ES-I3 (cell line): ENCODE results near the gene PAM.
"Not testable (repeated sequence)": the region's sequence is repeated elsewhere in the genome, so short reads cannot be mapped to it uniquely, and the experiment has no call there.

Source experiments
- H3K36me3 ChIP-seq: 2 replicates; pipeline ENCODE4 v1.6.1; 2013; ENCODE audit warnings: mild to moderate bottlenecking, low read length, control low read depth, moderate library complexity; ENCODE audit not compliant: insufficient read depth
- H3K4me1 ChIP-seq: 2 replicates; pipeline ENCODE4 v1.6.1; 2013; ENCODE audit warnings: mild to moderate bottlenecking, control low read depth, low read length; ENCODE audit not compliant: insufficient read depth
- H3K9ac ChIP-seq: 2 replicates; pipeline ENCODE4 v1.6.1; 2013; ENCODE audit warnings: low read depth, mild to moderate bottlenecking, low read length, moderate library complexity
- H3K9me3 ChIP-seq: 2 replicates; pipeline ENCODE4 v1.6.1; 2013; ENCODE audit warnings: mild to moderate bottlenecking, low read length, moderate library complexity; ENCODE audit not compliant: control insufficient read depth, insufficient read depth

Gene PAM

GRCh38 chr5:102974177-102974576, 219.1 kb downstream of the PAM start:
- no peaks in the 10 kb centered on the region for H3K36me3 ChIP-seq
- H3K9ac ChIP-seq, result no peak overlapping the region
- no peaks in the 10 kb centered on the region for H3K4me1 ChIP-seq
- H3K9me3 ChIP-seq, result no peaks in the 10 kb centered on the region

GRCh38 chr5:102975045-102975444, 219.9 kb downstream of the PAM start:
- no peaks in the 10 kb centered on the region for H3K9me3 ChIP-seq
- H3K9ac ChIP-seq, result no peak overlapping the region
- H3K4me1 ChIP-seq, result no peaks in the 10 kb centered on the region
- H3K36me3 ChIP-seq, result no peaks in the 10 kb centered on the region

DNA sequence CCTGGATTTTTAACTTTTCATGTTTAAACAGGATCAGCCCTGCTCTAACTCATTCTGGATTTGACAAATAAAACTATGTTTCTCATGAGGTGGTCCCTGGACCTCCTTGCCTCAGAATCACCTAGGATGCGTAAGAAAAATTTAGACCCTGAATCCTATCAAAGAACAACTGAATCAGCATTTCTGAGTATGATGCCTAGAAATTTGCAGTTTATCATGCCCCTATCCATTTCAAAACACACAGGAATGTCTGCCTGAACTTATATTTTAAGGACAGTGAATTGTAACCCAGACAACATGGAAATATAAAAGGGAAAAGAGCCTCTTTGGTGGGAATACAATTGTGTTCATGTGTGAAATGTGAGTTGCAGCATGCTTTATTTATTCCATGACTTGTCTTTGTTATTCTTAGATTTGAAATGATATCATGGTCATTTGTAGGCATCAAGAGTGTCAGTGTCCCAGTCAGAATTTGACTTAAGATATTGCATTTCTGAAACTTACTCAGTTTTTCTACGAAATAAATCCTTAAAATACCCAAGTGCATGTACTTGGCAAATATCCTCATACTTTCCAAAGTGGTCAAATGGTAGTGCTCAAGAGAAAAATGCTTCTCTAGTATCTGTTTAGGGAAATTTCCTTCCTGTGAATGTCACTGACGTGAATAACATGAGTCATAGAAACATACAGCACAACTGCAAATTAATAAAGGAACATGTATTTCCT, 220.5 kb downstream of the PAM start:
- H3K9me3 ChIP-seq, result no peaks in the 10 kb centered on the region
- no peaks in the 10 kb centered on the region for H3K36me3 ChIP-seq
- no peak overlapping the region for H3K9ac ChIP-seq
- no peaks in the 10 kb centered on the region for H3K4me1 ChIP-seq

- no peaks in the 10 kb centered on the region for H3K4me1 ChIP-seq
- no peaks in the 10 kb centered on the region for H3K36me3 ChIP-seq
- no peak overlapping the region for H3K9ac ChIP-seq
- H3K9me3 ChIP-seq, result no peaks in the 10 kb centered on the region
Observed at GRCh38 chr5:102981957-102982635, 227.0 kb downstream of the PAM start.

DNA sequence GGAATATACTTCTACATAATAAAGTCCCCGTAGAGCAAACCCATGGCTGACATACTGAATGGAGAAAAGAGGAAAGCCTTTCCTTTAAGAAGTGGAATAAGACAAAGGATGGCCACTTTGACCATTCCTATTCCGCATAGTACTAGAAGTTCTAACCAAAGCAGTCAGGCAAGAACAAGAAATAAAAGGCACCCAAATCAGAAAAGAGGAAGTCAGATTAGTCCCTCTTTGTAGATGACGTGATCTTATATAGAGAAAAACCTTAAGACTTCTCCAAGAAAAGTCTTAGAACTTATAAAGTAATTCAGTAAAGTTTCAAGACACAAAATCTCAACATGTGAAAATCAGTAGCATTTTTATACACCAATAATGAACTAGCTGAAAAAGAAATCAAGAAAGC, 231.0 kb downstream of the PAM start:
- H3K4me1 ChIP-seq, result no peaks in the 10 kb centered on the region
- H3K36me3 ChIP-seq, result no peaks in the 10 kb centered on the region
- H3K9me3 ChIP-seq, result no peaks in the 10 kb centered on the region
- no peak overlapping the region for H3K9ac ChIP-seq

DNA sequence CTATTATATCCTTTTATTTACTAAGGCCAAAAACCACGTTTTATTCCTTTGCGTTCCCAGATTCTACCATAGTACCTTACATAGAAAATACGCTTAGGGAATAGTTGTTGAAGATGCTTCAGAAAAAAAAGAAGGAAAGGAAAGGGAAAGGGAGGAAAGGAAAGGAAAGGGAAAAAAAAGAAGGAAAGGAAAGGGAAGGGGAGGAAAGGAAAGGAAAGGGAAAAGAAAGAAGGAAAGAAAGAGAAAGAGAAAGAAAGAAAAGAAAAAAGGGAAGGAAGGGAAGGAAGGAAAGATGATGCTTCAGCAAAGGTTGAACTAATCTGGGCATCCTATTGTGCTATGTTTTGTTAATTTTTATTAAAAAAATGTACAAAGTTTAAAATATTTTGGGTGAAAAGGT, 233.4 kb downstream of the PAM start:
- H3K4me1 ChIP-seq, result no peaks in the 10 kb centered on the region
- no peaks in the 10 kb centered on the region for H3K36me3 ChIP-seq

DNA sequence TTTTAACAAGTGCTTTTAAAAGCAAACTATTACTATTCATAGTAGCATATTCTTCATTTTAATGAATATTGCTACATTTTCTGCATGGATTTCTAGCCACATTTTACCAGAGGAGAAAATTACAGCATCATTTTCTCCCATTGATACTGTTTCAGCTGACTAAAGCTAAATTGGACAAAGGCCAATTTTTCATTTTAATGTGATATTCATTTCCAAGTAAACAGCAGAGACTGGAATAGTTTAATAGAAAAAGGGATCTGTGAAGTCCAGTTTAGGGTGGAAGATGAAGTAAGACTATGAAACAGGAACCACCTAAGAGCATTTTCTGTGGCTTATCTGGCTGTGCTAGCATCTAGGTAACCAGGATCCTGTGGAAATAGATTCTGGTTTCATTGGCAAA, 236.7 kb downstream of the PAM start:
- Histone ChIP-seq H3K36me3 (no peaks in the 10 kb centered on the region), H3K9me3 (no peaks in the 10 kb centered on the region), H3K9ac (no peak overlapping the region), H3K4me1 (no peaks in the 10 kb centered on the region)

More for the DNA sequence above, 233.4 kb downstream of the PAM start:
- H3K9ac ChIP-seq, result no peak overlapping the region
- H3K9me3 ChIP-seq, result no peaks in the 10 kb centered on the region

DNA sequence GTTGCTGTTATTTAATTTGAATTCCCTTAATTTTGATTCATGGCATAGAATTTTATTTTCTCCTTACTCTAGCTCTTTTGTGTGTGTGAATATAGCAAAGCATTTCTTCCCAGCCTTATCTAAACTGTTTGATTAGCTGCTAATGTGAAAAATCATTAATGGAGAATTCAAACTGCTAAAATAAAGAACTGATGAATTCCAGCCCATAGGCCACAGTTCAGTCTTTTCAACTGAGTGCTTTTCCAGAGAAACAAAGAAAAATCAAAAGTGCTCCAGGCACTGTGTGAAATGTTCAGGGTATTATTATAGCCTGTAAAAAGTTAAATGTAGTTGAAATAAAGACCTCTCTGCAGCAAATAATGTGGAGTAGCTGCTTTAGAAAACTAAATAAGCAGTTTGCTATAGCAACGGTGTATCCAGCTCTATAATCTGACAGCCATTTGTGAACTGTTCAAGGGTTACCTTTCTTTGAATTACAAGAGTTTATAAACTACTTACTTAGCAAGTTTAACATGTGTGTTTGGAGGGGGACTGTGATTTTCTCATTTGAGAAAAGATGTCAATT, 241.0 kb downstream of the PAM start:
- Histone ChIP-seq H3K9me3 (no peaks in the 10 kb centered on the region; the same call in 1 of the 2 replicates), H3K36me3 (no peaks in the 10 kb centered on the region), H3K9ac (no peak overlapping the region), H3K4me1 (no peaks in the 10 kb centered on the region)

GRCh38 chr5:102998224-102998623, 243.1 kb downstream of the PAM start:
- no peaks in the 10 kb centered on the region; the same call in 1 of the 2 replicates for H3K9me3 ChIP-seq
- no peak overlapping the region for H3K9ac ChIP-seq
- no peaks in the 10 kb centered on the region for H3K4me1 ChIP-seq
- no peaks in the 10 kb centered on the region for H3K36me3 ChIP-seq

DNA sequence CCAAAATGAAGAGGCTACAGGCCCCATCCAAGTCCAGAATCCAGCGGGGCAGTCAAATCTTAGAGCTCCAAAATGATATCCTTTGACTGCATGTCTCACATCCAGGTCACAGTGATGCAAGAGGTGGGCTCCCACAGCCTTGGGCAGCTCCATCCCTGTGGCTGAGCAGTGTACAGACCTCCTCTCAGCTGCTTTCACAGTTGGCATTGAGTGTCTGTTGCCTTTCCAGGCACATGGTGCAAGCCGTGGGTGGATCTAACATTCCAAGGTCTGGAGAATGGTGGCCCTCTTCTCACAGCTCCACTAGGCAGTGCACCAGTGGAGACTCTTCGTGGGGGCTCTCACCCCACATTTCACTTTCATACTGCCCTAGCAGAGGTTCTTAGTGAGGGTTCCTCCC, 244.1 kb downstream of the PAM start:
- Histone ChIP-seq H3K36me3 (no peaks in the 10 kb centered on the region), H3K9me3 (no peaks in the 10 kb centered on the region; the same call in 1 of the 2 replicates), H3K4me1 (no peaks in the 10 kb centered on the region), H3K9ac (no peak overlapping the region)

DNA sequence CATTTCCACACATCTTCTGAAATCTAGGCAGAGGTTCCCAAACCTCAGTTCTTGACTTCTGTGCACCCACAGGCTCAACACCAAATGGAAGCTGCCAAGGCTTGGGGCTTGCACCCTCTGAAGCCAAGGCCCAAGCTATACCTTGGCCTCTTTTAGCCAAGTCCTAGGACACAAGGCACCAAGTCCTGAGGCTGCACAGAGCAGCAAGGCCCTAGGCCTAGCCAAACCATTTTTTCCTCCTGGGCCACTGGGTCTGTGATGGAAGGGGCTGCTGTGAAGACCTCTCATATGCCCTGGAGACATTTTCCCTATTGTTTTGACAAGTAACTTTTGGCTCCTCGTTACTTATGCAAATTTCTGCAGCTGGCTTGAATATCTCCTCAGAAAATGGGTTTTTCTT, 244.5 kb downstream of the PAM start:
- not testable (repeated sequence) for H3K4me1 ChIP-seq, H3K36me3 ChIP-seq, H3K9ac ChIP-seq, H3K9me3 ChIP-seq

DNA sequence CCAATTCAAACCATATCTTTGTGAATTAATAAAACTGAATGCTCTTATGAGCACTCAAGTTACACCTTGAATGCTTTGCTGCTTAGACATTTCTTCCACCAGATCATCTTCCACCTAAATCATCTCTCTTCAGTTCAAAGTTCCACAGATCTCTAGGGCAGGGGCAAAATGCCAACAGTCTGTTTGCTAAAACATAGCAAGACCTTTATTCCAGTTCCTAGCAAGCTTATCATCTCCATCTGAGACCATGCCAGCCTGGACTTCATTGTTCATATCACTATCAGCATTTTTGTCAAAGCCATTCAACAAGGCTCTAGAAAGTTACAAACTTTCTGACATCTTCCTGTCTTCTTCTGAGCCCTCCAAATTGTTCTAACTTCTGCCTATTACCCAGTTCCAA, 245.0 kb downstream of the PAM start:
- no peaks in the 10 kb centered on the region; the same call in 1 of the 2 replicates for H3K9me3 ChIP-seq
- H3K9ac ChIP-seq, result no peak overlapping the region
- H3K36me3 ChIP-seq, result no peaks in the 10 kb centered on the region
- H3K4me1 ChIP-seq, result no peaks in the 10 kb centered on the region

GRCh38 chr5:103003872-103004271, 248.8 kb downstream of the PAM start:
- Histone ChIP-seq H3K9me3 (no peaks in the 10 kb centered on the region; the same call in 1 of the 2 replicates), H3K9ac (no peak overlapping the region), H3K36me3 (no peaks in the 10 kb centered on the region), H3K4me1 (no peaks in the 10 kb centered on the region)

DNA sequence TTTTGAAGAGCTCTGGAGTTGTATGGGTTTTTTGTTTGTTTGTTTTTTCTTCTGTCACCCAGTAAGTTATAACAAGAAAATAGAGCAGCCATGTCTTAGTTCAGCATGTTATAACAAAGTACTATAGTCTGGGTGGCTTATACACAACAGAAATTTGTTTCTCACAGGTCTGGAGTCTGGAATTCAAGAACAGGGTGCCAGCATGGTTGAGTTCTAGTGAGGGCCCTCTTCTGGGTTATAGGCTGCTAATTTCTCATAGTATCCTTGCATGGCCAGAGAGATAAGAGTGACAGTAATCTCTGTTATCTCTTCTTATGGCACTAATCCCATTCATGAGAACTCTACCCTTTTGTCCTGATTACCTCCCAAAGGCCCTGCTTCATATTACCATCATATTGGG, 250.2 kb downstream of the PAM start:
- H3K4me1 ChIP-seq, result no peaks in the 10 kb centered on the region
- H3K36me3 ChIP-seq, result no peaks in the 10 kb centered on the region
- H3K9me3 ChIP-seq, result no peaks in the 10 kb centered on the region
- H3K9ac ChIP-seq, result no peak overlapping the region

GRCh38 chr5:103006921-103007320, 251.8 kb downstream of the PAM start:
- Histone ChIP-seq H3K36me3 (no peaks in the 10 kb centered on the region), H3K9me3 (no peaks in the 10 kb centered on the region), H3K9ac (no peak overlapping the region), H3K4me1 (no peaks in the 10 kb centered on the region)
